GM15510 (cell line): ENCODE data around the gene SYNE1.

Experiments used
- POLR2A ChIP-seq: IDR thresholded peaks from 3 replicates; pipeline ENCODE4 v1.6.1; 2011; ENCODE audit warnings: borderline replicate concordance; ENCODE audit not compliant: insufficient read length; ENCODE audit errors: extremely low read depth

Gene SYNE1

DNA sequence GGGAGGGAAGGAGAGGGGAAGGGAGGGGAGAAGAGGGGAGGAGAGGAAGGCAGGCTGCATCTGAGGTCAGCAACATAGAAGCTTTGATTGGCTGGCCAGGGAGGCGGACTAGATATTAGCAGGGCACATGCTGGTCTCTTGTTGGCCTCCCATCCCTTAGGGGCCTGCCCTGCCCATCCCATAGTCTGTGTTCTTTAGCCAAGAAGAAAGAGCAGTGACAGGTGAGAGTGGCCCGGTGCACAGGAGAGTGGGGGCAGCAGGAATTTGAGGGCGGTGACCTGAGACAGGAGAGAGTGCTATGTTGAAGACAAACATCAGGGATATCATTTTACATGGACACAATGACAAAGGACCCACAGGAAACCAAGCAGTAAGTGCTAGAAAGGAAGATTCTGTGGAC is 413.5 kb downstream of the SYNE1 start:
- TF ChIP-seq POLR2A = no peak

DNA sequence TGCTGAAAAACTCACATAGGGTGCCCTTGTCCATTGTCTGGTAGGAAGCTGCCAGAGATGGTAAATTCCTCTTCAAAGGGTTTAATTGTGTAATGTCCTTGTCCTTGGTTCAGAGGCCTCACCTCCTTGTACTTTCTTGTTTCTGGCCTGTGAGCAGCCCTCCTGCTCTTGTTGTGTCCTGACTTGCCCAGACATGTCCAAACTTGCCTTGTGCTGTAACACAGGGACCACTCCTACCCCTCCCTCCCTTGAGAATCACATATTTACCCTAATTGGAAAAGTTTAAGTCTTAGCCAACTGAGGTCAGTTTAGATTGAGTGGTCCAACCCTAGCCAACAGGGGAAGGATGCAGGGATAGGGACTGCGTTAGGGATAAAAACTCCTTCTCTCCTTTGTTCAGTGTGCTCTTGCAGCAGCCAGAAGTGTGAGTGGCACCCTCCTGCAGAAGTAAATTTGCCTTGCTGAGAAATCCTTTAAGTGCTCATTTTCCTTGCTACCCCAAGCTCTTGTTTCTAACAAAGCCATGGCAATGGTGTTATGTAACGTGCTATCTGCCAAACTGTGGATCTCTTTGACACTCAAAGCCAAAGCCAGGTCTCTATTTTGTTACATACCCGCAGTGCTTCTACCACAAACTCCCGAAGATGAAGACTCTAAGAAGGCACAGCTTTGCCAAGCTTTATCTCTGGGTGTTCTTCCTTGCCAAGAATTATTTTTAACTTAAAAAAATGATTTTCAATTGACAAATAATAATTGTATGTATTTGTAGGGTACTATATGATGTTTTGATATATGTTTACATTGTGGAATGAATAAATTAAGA is 415.1 kb downstream of the SYNE1 start:
- no peak for TF ChIP-seq POLR2A

DNA sequence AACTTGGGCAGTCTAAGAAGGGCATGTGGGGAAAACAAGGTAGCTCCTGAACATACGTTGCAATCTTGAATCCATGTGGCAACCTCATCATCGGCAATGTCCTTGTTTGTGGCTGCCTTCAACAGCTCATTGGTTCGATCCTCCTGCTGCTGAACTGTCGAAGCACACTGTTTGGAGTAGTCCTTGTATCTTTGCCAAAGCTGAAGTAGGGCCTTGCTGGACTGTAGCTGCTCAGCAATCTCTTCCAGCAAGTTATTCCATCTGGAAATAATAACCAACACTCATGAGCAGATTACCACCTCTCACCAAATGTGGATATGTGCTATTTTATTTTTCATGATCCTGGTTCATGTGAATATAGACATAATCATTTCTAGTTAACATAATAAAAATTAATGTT is 416.4 kb downstream of the SYNE1 start:
- no peak for TF ChIP-seq POLR2A

DNA sequence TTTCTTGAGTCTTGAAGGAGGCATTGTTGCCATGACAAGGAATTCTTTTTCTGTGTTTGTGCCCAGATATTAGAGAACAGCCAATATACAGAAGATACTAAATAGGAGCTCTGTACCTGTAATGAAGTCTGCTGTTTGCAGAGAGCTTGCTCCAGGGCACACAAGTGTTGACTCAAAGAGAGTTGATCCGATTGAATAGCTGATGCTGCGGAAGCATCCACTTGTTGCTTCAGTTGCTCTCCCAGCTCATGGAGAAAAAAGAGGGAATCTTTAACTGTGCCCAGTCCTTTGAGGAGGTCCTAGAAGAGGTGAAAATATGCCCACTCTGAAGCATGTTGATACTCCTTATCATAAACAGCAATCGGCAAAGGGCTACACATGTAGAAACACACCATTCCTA is 418.3 kb downstream of the SYNE1 start:
- no peak for TF ChIP-seq POLR2A

DNA sequence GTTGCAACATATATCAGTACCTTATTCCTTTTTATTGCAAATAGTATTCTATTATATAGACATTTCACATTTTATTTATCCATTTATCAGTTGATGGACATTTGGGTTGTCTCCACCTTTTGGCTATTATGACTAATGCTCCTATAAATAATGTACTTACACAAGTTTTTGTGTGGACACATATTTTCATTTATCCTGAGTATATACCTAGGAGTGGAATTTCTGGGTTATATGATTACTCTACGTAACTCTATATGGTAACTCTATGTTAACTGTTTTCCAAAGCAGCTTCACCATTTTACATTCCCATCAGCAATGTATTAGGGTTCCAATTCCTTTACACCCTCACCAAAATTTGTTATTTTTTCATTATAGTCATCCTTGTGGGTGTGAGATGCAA is 424.7 kb downstream of the SYNE1 start:
- TF ChIP-seq POLR2A = no peak

DNA sequence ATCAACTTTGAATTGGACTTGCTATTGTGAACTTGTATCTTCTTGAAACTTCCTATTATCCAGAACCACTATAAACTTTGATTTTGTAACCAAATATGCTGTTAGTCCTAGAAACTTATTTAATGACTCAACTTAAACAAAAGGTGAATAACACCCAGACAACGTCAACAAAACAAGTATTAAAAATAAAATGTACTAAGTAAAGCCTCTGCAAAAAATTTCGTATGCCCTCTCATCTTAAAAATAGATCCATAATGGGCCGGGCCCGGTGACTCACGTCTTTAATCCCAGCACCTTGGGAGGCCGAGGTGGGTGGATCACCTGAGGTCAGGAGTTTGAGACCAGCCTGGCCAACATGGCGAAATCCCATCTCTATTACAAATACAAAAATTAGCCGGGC is 428.0 kb downstream of the SYNE1 start:
- no peak for TF ChIP-seq POLR2A

DNA sequence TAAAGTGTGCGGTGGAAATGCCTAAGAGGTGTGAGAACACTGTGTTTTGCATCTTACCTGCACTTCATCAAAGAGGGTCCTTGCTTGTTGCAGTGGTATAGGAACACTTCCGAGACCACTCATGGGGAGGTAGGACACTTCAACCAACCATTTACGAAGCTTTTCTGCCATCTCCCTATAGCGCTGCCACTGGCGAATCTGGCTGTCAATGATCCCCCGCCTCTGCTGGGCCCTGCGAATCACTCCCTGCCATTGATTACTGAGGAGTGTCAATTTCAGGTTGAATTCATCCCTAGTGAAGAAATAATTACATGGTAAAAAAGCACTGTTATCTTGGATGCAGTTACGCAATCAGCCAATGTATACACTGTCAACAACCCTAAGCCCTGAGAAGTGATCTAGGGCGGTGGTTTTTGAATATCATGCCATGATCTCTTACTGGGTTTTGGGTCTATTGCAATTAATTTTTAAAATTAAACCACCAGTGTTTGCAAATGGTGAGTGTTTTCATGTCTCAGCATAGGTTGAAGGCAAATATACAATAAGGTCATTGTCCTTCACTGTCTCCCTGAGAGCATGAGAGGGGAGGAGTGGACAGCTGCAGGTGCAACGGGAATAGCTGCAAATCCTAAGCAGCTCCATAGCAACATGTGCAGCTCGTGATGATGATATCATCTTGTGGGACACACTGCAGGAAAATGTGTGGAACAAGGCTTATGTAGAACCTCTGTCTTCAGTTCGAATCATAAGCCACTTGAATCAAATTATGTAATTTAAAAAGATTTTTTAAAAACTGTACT is 429.0 kb downstream of the SYNE1 start:
- no peak for TF ChIP-seq POLR2A

DNA sequence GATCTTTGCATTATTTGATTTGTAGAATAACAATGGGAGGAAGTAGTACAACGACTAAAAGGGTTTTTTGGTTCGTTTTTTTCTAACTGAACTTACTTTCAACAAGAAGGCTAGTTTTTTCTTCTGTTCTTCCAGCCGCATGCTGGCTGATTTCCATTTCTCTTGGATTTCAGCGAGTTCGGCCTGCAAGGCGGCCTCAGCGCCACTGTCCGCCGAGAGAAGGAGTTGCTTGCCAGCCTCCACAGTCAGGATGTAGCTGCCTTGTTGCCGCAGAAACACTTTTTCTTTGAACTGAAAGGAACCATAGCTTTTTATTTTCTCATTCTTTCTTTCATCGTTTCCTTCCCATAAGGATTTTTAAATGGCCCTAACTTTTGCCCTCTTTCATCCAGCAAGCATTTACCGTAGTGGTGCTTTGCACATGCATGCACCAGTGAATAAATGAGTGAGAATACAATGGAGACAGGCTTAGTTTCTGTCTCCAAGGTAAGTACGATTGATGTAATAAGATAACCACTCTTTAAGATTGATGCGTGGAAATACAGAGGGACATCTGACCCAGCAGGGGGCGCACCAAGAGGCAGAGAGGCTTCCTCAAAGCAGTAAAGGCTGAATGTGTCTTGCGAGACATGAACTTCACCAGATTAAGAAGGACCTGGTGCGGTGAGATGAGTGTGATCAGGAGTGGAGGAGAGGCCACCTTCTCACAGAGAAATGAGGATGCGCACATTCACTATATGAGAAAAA is 430.9 kb downstream of the SYNE1 start:
- no peak for TF ChIP-seq POLR2A

DNA sequence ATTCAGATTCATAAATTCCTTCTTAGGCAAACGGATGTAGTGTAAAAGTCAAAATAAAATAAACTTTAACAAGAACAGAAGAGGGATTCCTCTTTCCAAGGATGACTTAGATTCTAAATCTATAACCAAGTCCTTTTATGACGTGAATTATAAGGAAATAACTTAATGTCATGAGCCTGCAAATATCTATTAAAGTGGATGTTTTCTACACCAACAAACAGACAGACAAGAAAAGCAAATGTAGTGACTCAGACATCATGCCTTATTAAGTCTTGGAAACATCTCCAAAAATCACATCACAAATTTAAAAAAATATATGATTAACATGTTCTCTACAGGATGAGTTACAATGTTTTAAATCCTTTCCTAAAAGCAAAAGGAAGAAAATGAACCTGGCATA is 432.6 kb downstream of the SYNE1 start:
- TF ChIP-seq POLR2A = no peak

DNA sequence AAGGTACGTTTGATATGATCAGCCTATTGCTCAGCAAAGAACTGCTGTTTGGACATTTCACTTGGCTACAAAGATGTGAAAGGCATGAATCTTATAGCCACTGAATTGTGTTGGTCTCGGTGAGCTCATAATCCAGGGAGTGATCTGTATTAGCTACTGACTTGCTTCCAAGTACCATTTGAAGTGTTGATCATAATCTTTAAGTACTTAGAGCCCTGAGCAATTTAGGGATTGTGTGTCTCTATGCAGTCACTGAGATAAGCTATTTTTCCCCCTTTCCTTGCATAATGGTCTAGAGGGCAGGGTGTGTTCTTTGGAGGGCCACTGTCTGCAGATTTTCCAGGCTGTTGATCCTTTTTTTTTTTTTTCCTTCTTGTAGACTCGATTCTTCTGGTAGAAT is 436.0 kb downstream of the SYNE1 start:
- TF ChIP-seq POLR2A = no peak

DNA sequence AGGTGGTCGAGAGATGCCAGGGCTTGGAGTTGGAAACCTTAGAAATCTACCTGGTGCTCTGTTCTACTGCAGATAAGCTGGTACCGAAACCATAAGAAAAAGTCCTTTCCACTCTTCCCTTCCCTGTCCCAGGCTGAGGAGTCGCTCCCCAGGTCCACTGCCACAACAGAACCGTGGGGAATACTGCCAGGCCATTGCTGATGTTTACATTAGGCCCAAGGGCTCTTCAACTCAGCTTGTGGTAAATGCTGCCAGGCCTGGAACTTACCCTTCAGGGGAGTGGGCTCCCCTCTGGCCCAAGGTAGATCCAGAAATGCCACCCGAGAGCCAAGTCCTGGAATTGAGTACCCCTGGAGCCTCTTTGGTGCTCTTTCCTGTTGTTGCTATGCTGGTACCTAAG is 441.3 kb downstream of the SYNE1 start:
- TF ChIP-seq POLR2A = no peak

DNA sequence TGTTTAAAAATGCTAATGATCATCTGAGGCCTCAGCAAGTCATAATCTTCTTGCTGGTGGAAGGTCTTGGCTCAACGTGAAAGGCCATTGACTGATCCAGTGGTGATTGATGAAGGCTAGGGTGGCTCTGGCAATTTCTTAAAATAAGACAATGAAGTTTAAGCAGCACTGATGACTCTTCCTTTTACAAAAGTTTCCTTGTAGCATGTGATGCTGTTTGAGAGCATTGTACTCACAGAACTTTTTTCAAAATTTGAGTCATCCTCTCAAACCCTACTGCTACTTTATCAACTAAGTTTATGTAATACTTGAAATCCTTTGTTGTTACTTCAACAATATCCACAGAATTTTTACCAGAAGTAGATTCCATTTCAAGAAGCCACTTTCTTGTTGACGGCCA is 447.4 kb downstream of the SYNE1 start:
- TF ChIP-seq POLR2A = no peak

DNA sequence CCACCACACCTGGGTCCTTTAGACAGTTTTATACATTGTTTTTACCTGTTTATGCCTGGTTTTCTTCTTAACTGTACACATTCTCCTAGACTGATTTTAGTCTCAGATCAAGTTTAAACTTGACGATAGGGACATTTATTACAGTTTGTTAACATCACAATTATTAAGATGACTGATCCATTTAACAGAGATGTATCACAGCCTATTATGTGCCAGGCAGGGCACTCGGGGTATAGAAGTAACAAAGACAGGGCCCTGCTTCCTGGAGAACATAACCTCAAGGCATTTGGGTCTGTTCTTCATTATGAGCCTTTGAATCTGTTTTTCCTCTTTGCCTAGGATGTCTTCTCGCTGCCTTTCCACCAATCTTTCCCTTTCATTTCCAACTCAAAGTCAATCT is 449.2 kb downstream of the SYNE1 start:
- TF ChIP-seq POLR2A = no peak

DNA sequence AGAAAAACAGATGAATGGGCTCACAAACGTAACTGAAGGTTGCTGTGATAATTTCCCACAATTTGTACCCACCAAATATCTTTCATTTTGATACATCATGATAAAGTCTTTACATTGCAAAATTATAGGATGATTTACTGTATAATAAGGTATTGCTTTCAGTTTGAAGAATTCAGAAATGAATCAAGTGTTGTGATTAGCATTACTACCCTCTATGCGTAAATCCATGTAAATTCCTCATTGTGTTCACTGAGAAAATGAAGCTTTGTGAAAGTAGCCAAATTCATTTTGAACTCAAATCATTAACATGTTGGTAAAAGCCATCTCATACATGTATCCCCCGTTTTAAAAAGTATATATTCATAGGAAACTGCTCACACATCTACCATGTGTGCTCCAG is 450.3 kb downstream of the SYNE1 start:
- TF ChIP-seq POLR2A = no peak

DNA sequence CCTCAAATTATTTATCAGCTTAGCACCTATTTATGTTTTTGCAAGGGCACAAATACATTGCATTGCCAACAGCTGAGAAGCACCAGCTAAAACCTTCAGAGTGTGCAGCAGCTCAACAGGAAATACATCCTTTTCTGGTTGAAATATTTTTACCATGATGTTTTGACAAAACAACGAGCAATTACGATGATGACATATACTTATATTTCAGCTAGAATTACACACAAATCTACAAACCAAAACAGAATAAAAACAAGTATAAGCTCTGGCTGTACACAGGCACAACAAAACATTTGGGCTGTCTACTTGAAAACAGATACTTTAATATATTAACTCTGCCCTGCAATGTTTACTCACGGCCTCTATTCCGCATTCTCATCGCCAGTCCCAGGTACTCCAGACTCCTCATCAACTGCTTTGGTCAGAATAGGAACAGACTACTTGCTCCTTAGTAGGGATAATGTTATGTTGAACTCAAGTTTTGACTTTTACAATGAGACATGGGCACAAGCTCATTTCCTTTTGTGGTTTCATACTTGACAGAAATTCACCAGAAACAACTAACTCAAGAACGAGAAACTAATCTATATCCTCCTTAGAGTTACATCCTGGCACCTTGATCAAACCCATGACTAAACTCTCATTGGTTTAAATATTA is 452.1 kb downstream of the SYNE1 start:
- TF ChIP-seq POLR2A = no peak
